ENCODE results near the gene TULP3. TPM values are rescaled to one million over a fixed set of nuclear protein-coding genes. Genes with fewer than 3 reads are reported as not detected.

TULP3 gene
- total and polyA plus RNA-seq, 2 experiments from 2014 or later = 19.0 to 22.9 TPM

GRCh38 chr12:2844786-2845185 is 45.9 kb upstream of the TULP3 start:
- Histone ChIP-seq H3K27ac (no peak overlapping the region), H3K27me3 (no peaks in the 10 kb centered on the region), H2AFZ (no peak overlapping the region), H3K36me3 (replicated peaks; ENCODE audit: insufficient read depth, low read depth) (no peaks in the 10 kb centered on the region), H4K20me1 (ENCODE audit: insufficient read depth, poor library complexity, severe bottlenecking) (no peaks in the 10 kb centered on the region), H3K4me1 (ENCODE audit: insufficient read depth) (peaks cover 11% of the 10 kb centered on the region), H3K4me3 (no peak overlapping the region), H3K4me2 (no peak overlapping the region), H3K9me3 (ENCODE audit: low read depth) (no peaks in the 10 kb centered on the region), H3K79me2 (no peaks in the 10 kb centered on the region), H3K9me2 (replicated peaks; ENCODE audit: insufficient read depth) (no peaks in the 10 kb centered on the region)
- WGBS (ENCODE audit: low lambda C conversion rate, missing lambda C conversion rate) = 83% methylated on average over 9 of the region's 9 CpGs
- DNase-seq (ENCODE audit: low spot score) = no peak
- TF ChIP-seq CTCF (IDR thresholded peaks at IDR 0.05; ENCODE audit: poor library complexity) (no peak), EZH2 (IDR thresholded peaks at IDR 0.05; ENCODE audit: borderline replicate concordance) (no peak), EZH2phosphoT487 (IDR thresholded peaks at IDR 0.05; ENCODE audit: low read depth, severe bottlenecking, unreplicated experiment) (no peak)

GRCh38 chr12:2845280-2845679 is 45.4 kb upstream of the TULP3 start:
- WGBS (ENCODE audit: low lambda C conversion rate, missing lambda C conversion rate) = 39% methylated on average over 6 of the region's 6 CpGs
- Histone ChIP-seq H3K36me3 (replicated peaks; ENCODE audit: insufficient read depth, low read depth) (no peaks in the 10 kb centered on the region), H2AFZ (no peak overlapping the region), H4K20me1 (ENCODE audit: insufficient read depth, poor library complexity, severe bottlenecking) (no peaks in the 10 kb centered on the region), H3K9me2 (replicated peaks; ENCODE audit: insufficient read depth) (no peaks in the 10 kb centered on the region), H3K79me2 (no peaks in the 10 kb centered on the region), H3K4me3 (no peak overlapping the region), H3K27me3 (no peaks in the 10 kb centered on the region), H3K4me1 (ENCODE audit: insufficient read depth) (peaks cover 11% of the 10 kb centered on the region), H3K9me3 (ENCODE audit: low read depth) (no peaks in the 10 kb centered on the region), H3K27ac (no peak overlapping the region), H3K4me2 (peak overlapping the region; percentile 53)
- TF ChIP-seq EZH2 (IDR thresholded peaks at IDR 0.05; ENCODE audit: borderline replicate concordance) (no peak), EZH2phosphoT487 (IDR thresholded peaks at IDR 0.05; ENCODE audit: low read depth, severe bottlenecking, unreplicated experiment) (no peak), CTCF (IDR thresholded peaks at IDR 0.05; ENCODE audit: poor library complexity) (no peak)
- DNase-seq (ENCODE audit: low spot score) = no peak

- Histone ChIP-seq H3K9me2 (replicated peaks; ENCODE audit: insufficient read depth) (no peaks in the 10 kb centered on the region), H3K4me2 (no peak overlapping the region), H3K9me3 (ENCODE audit: low read depth) (no peaks in the 10 kb centered on the region), H3K36me3 (replicated peaks; ENCODE audit: insufficient read depth, low read depth) (no peaks in the 10 kb centered on the region), H4K20me1 (ENCODE audit: insufficient read depth, poor library complexity, severe bottlenecking) (no peaks in the 10 kb centered on the region), H3K4me1 (ENCODE audit: insufficient read depth) (peaks cover 7% of the 10 kb centered on the region), H3K79me2 (no peaks in the 10 kb centered on the region), H2AFZ (no peak overlapping the region), H3K27ac (no peak overlapping the region), H3K27me3 (no peaks in the 10 kb centered on the region), H3K4me3 (no peak overlapping the region)
- DNase-seq (ENCODE audit: low spot score) = no peak
- WGBS (ENCODE audit: low lambda C conversion rate, missing lambda C conversion rate) = 100% methylated on average over 3 of the region's 3 CpGs
- TF ChIP-seq EZH2 (IDR thresholded peaks at IDR 0.05; ENCODE audit: borderline replicate concordance) (no peak), EZH2phosphoT487 (IDR thresholded peaks at IDR 0.05; ENCODE audit: low read depth, severe bottlenecking, unreplicated experiment) (no peak), CTCF (IDR thresholded peaks at IDR 0.05; ENCODE audit: poor library complexity) (no peak)
These were observed 38.8 kb upstream of the TULP3 start for GRCh38 chr12:2851931-2852330.

GRCh38 chr12:2853626-2854025 is 37.1 kb upstream of the TULP3 start:
- DNase-seq (ENCODE audit: low spot score) = peak; percentile 89
- H3K79me2 ChIP-seq = no peaks in the 10 kb centered on the region
- H3K4me2 ChIP-seq = no peak overlapping the region
- H3K9me3 ChIP-seq (ENCODE audit: low read depth) = no peaks in the 10 kb centered on the region
- H3K36me3 ChIP-seq (replicated peaks; ENCODE audit: insufficient read depth, low read depth) = no peaks in the 10 kb centered on the region
- 18% methylated on average over 11 of the region's 11 CpGs for WGBS (ENCODE audit: low lambda C conversion rate, missing lambda C conversion rate)
- TF ChIP-seq EZH2phosphoT487 (IDR thresholded peaks at IDR 0.05; ENCODE audit: low read depth, severe bottlenecking, unreplicated experiment) (no peak), CTCF (IDR thresholded peaks at IDR 0.05; ENCODE audit: poor library complexity) (peak; percentile 80), EZH2 (IDR thresholded peaks at IDR 0.05; ENCODE audit: borderline replicate concordance) (no peak)
- H4K20me1 ChIP-seq (ENCODE audit: insufficient read depth, poor library complexity, severe bottlenecking) = no peaks in the 10 kb centered on the region
- H3K4me1 ChIP-seq (ENCODE audit: insufficient read depth) = peaks cover 3% of the 10 kb centered on the region
- H3K4me3 ChIP-seq = no peak overlapping the region
- H3K27me3 ChIP-seq = no peaks in the 10 kb centered on the region
- H3K27ac ChIP-seq = no peak overlapping the region
- no peak overlapping the region for H2AFZ ChIP-seq
- no peaks in the 10 kb centered on the region for H3K9me2 ChIP-seq (replicated peaks; ENCODE audit: insufficient read depth)

Measured in hepatocyte (in vitro differentiated cells).